ENCODE measurements around the gene STRADA. TPM values are rescaled to one million over a fixed set of nuclear protein-coding genes. Genes with fewer than 3 reads are reported as not detected.
A peak's percentile ranks its signal among the peaks of the same experiment; 100 is the strongest.

The STRADA gene
- total and polyA plus RNA-seq, 10 of the 15 experiments (the other 5 are each of a cell fraction or from before 2014, with no cell fraction given) = 13.3 to 54.1 (median 44.0) TPM

- TF ChIP-seq PML (IDR thresholded peaks at IDR 0.05; ENCODE audit: low read length) (0 out of 2 replicates have a peak, but pooled peaks have one; percentile 7), MTA2 (IDR thresholded peaks at IDR 0.05; ENCODE audit: low read depth) (no peak), PAX5 (IDR thresholded peaks at IDR 0.05; ENCODE audit: borderline replicate concordance, low read depth, low read length) (no peak), ZNF687 (IDR thresholded peaks at IDR 0.05) (no peak), POLR2AphosphoS2 (IDR thresholded peaks at IDR 0.05; ENCODE audit: low read depth, low read length) (peak; percentile 40; the same call in 1 of the 2 replicates), E2F8 (IDR thresholded peaks at IDR 0.05; ENCODE audit: low read depth, partially characterized antibody) (no peak), MEF2A (IDR thresholded peaks at IDR 0.05; ENCODE audit: insufficient read depth, low read depth, low read length) (no peak), IRF4 (IDR thresholded peaks at IDR 0.05; ENCODE audit: low read depth, low read length) (no peak), BACH1 (IDR thresholded peaks at IDR 0.05; ENCODE audit: borderline replicate concordance) (0 out of 2 replicates have a peak, but pooled peaks have one; percentile 11), ZNF622 (IDR thresholded peaks at IDR 0.05) (no peak), POLR2A (IDR thresholded peaks at IDR 0.05; ENCODE audit: low read depth, low read length) (peak; percentile 66; the same call in 1 of the 2 replicates), ZBTB11 (CRISPR knock-in tag; IDR thresholded peaks at IDR 0.05) (no peak), TCF7 (IDR thresholded peaks at IDR 0.05; ENCODE audit: borderline replicate concordance) (no peak), MTA3 (IDR thresholded peaks at IDR 0.05; ENCODE audit: borderline replicate concordance, low read length) (no peak), SIX5 (IDR thresholded peaks at IDR 0.05; ENCODE audit: low read depth, low read length, severe bottlenecking) (no peak), MYC (IDR thresholded peaks at IDR 0.05; ENCODE audit: insufficient read depth, insufficient read length, insufficient replicate concordance, low read length, severe bottlenecking) (no peak)
- TF ChIP-seq, protein P1, sequence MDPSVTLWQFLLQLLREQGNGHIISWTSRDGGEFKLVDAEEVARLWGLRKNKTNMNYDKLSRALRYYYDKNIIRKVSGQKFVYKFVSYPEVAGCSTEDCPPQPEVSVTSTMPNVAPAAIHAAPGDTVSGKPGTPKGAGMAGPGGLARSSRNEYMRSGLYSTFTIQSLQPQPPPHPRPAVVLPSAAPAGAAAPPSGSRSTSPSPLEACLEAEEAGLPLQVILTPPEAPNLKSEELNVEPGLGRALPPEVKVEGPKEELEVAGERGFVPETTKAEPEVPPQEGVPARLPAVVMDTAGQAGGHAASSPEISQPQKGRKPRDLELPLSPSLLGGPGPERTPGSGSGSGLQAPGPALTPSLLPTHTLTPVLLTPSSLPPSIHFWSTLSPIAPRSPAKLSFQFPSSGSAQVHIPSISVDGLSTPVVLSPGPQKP (IDR thresholded peaks at IDR 0.05; ENCODE audit: low read depth, low read length) = no peak
These were observed 45.1 kb downstream of the STRADA start (continued) for GRCh38 chr17:63696381-63696961.
